ENCODE data around the gene SFTPB.

Gene SFTPB

GRCh38 chr2:85702172-85702571 lies 34.2 kb upstream of the SFTPB start:
- no peak for DNase-seq

DNA sequence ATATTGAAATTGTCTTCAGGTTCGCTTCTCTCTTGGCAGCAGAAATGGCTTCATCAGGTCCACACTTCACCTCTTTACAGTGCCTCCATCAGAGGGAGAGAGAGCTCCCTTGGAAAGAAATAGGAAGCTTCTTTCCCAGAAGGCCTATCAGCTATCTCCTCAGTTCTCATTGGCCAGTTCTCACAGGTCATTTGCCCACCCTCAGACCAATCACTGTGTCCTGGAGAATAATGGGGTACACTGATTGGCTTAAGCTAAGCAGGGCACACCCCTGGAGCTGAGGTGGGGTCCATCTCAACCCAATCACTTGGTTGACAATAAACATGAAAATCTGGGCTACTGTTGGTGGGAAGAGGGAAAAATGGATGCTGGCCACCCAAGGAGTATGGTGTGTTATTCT lies 31.3 kb upstream of the SFTPB start:
- no peak for DNase-seq

DNA sequence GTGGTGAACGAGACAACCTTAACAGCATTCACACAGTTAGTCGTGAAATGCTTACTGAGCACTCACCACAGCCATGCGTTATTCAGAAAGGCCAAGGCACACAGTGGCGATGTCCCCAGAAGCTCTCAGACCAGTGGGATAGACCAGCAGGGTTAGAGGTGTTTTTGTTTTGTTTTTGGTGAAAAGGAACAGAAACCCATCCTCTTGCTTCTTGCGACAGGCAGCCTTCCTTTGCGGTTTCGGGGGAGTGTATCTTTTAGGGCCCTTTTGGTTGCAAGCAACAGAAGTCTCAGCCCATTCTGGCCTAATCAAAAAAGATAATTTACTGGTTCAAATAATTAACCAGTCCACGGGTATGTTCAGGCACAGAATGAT lies 30.9 kb upstream of the SFTPB start:
- no peak for DNase-seq

- no peak for DNase-seq
Measured at GRCh38 chr2:85698184-85698879, 30.3 kb upstream of the SFTPB start.

DNA sequence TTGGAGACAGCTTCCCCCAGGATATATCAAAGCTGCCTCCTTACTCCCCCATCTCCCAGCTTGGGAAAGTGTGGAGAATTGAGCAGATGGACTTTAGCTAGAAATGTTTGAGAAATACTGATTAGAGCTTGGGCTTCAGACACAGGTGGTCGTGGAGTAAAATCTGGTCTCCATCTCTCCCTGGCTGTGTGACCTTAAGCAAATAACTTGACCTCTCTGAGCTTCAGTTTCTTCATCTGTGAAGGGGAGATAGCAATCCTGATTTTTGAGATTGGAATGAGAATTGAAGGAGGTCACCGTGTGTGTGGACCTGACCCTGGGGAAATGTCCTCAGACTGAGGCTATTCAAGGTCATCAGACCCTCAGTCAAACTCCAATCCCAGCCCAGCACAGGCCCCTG lies 29.7 kb upstream of the SFTPB start:
- DNase-seq = no peak

- no peak for DNase-seq
Measured at GRCh38 chr2:85697096-85697495, 29.1 kb upstream of the SFTPB start.

GRCh38 chr2:85695691-85696668 lies 28.0 kb upstream of the SFTPB start:
- DNase-seq = no peak

- no peak for DNase-seq
Measured at GRCh38 chr2:85695121-85695520, 27.1 kb upstream of the SFTPB start.

DNA sequence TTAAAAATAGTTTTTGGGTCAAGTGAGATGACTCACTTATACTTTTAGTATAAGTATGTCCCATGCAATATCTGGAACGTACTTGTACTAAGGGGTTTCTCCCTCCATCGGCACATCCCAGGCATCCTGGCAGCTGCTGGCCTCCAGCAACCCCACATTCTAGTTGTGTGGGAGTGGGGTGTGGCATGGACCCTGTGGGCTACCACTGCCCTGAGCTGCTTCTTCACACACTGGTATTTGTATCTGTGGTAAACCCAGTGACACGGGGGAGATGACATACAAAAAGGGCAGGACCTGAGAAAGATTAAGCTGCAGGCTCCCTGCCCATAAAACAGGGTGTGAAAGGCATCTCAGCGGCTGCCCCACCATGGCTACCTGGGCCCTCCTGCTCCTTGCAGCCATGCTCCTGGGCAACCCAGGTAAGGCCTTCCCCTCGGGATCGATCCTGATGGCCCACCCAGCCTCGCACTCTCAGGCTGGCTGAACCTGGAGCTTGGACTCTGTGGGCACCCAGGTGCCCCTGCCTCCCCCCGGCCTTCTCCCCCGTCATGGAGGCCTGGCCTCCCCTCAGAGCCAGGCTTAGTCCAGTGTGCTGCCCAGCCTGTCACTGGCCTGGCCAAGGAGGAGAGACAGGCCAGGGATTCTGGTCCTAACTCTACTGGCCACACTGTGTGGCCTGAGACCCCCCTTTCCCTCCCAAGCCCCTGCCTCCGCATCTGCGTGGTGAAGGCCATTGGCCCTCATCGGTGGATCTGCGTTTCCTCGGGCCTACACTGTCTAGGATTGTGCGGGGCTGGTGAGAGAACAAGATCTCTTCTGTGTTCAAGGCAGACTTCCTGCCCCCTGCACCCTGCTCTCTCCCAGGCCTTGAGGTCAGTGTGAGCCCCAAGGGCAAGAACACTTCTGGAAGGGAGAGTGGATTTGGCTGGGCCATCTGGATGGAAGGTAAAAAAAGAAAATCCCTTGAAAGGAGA lies 26.3 kb upstream of the SFTPB start, which contains the start of gene GNLY:
Gene GNLY (plus strand): TSS at position 307 of the 974 bp plus-strand sequence. CDS start 61 bp downstream, at position 368.
- no peak for DNase-seq

- DNase-seq = no peak
Measured at GRCh38 chr2:85692039-85692645, 24.1 kb upstream of the SFTPB start.

DNA sequence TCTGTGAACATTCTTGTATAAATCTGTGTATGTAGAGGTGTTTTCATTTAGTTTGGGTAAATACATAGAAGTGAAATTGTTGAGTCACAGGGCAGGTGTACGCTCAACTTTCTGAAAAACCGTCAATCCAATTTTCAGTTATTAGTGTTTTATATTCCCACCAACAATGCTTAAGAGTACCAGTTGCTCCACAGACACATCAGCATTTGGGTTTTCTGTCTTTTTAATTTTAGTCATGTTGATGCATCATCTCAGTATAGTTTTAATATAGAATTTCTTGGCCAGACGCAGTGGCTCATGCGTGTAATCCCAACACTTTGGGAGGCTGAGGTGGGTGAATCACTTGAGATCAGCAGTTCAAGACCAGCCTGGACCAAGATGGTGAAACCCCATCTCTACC lies 22.9 kb upstream of the SFTPB start:
- DNase-seq = no peak

DNA sequence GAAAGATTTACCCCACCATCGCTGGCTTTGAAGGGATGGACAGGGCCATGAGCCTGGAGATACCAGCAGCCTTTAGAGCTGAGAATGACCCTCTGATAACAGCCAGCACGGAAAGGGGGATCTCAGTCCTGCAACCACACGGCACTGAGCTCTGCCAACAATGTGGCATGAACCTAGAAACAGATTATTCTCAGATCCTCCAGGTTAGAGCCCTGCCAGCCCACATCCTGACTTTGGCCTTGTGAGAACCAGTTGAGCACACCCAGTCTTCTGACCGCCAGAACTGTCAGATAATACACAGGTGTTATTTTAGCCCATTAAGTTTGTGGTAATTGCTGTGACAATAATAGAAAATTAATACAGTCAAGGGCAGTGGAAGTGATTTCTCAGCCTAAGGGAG lies 16.8 kb upstream of the SFTPB start:
- no peak for DNase-seq

GRCh38 chr2:85684380-85684779 lies 16.4 kb upstream of the SFTPB start:
- no peak for DNase-seq

DNA sequence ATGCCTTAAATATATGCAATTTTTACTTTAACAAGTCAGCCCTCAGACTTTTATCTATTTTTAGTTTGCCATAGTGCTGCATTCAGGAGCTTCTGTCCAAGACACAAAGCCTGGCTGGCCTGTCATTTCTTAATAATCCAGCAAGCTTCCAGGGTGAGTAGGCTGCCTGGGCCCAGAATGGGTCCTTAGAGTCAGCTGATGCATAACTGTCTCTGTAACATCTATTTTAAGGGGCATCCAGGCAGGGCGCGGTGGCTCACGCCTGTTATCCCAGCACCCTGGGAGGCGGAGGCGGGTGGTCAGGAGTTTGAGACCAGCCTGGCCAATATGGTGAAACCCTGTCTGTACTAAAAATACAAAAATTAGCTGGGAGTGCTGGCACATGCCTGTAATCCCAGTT lies 14.4 kb upstream of the SFTPB start:
- no peak for DNase-seq

GRCh38 chr2:85681776-85682175 lies 13.8 kb upstream of the SFTPB start:
- no peak for DNase-seq

DNA sequence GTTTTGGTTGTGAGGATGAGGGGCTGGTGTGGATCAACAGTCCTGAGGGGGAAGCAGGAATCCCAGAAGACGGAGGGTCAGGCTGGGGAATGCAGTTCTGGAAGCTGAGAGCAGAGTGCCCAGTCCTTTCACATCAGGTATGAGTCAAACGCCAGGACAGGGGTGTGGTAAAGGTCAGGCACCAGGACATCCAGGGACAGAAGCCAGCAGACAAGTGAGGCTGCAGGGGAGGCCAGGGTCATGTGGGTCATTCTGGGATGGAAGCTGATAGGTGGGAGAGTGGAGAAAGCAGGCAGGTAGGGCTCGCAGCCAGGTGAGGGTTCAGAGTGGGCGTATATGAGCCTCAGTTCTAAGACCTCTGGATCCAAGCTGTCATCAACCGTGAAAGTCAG lies 13.4 kb upstream of the SFTPB start:
- DNase-seq = no peak

GRCh38 chr2:85680707-85681371 lies 12.8 kb upstream of the SFTPB start:
- no peak for DNase-seq

DNA sequence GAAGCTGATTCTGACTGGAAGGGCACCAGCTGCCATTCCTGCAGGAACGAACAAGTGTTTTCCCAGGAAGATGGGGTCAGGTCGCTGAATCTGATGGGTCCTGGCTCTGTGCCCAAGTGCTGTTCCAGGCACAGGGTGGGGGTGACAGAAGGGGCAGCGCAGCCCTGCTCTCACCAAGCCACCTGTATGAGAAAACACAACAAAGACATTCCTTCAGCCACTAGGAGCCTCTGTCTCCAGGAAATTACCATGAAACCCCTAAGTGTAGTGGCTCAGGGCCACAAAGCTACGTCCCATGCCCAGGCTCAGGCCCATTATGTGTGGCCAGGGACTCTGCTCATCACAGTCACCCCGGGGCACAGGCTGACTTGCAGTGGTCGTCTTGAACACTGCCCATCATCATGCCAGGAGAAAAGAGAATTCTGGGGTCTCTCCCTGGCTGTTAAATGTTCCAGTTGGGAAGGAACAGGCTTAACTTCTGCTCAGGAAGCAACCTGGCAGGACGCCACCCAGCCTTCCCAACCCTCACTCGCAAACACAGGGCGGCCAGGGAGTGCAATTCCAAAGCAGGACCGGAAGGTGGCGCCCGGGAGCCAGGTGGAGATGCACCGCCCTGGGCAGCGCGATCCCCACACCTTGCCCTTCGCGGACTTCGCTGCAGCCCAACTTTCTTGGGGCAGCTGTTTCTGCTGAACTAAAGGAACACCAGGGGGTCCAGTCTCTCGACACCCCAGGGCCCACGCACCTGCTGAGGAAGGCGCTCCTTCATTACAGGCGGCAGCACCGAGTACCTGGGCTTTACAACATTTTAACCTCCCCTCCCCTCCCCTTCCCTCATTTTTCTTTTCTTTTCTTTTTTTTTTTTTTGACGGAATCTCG lies 11.0 kb upstream of the SFTPB start:
- peak; percentile 87 for DNase-seq

DNA sequence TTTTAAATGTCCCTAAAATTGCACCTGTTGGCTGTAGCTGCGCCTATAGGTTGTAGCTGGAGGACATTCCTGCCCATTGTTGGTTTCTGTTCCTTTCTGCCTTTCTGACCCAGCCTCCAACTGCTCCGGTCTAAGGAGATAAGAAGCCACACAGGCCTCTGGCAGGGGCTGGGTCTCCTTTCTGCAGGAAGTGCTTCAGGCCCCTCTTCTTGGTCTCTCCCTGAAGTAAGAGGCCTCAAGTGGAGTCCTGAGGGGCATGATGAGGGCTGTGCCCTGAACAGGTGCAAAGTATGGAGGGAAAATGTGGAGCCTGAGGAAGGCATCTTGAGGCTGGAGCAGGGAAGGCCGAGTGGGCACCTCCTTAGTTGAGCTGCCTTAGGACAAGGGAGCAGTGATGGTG lies 10.4 kb upstream of the SFTPB start:
- DNase-seq = peak; percentile 96

- DNase-seq = no peak
Measured at GRCh38 chr2:85675866-85676548, 8.0 kb upstream of the SFTPB start.
